Measurements from ENCODE around the gene HRG. TPM values are rescaled to one million over a fixed set of nuclear protein-coding genes. Genes with fewer than 3 reads are reported as not detected.

Gene HRG
- polyA plus RNA-seq, 1 donor from 2014 or later = not detected

- Histone ChIP-seq H3K9me2 (ENCODE audit: insufficient read depth, low read length) (no peaks in the 10 kb centered on the region), H3K9ac (ENCODE audit: low read length) (no peak overlapping the region)
These were observed 17.0 kb downstream of the HRG start for GRCh38 chr3:186682812-186683211.

GRCh38 chr3:186683979-186684378 lies 18.2 kb downstream of the HRG start:
- H3K36me3 ChIP-seq (ENCODE audit: insufficient read depth, low read length) = no peaks in the 10 kb centered on the region
- H3K9me3 ChIP-seq (ENCODE audit: low read length) = no peaks in the 10 kb centered on the region
- H2AFZ ChIP-seq (ENCODE audit: low read depth, low read length) = no peak overlapping the region
- no peak overlapping the region for H3K9ac ChIP-seq (ENCODE audit: low read length)
- H3K9me2 ChIP-seq (ENCODE audit: insufficient read depth, low read length) = no peaks in the 10 kb centered on the region
- no peaks in the 10 kb centered on the region for H3K27me3 ChIP-seq (ENCODE audit: insufficient read depth, low read depth, low read length)
- no peaks in the 10 kb centered on the region for H3F3A ChIP-seq (ENCODE audit: insufficient read depth, low read length, poor library complexity, severe bottlenecking)
- H4K20me1 ChIP-seq (ENCODE audit: insufficient read depth) = no peaks in the 10 kb centered on the region
- H3K4me2 ChIP-seq (ENCODE audit: low read length) = no peak overlapping the region
- no peak overlapping the region for H3K27ac ChIP-seq (ENCODE audit: low read length)
- no peaks in the 10 kb centered on the region for H3K79me2 ChIP-seq (replicated peaks; ENCODE audit: insufficient read depth, low read length)
- H3K4me3 ChIP-seq (ENCODE audit: low read length) = no peak overlapping the region
- TF ChIP-seq POLR2AphosphoS5 (IDR thresholded peaks at IDR 0.05) = no peak
- no peak for TF ChIP-seq SMC3 (conservative IDR thresholded peaks at IDR 0.05; ENCODE audit: poor library complexity)
- no peak for TF ChIP-seq RAD21 (conservative IDR thresholded peaks at IDR 0.05)
- no peak for TF ChIP-seq MXI1 (conservative IDR thresholded peaks at IDR 0.05; ENCODE audit: poor library complexity, severe bottlenecking)
- no peak for TF ChIP-seq CTCF (IDR thresholded peaks at IDR 0.05; ENCODE audit: poor library complexity, severe bottlenecking)
- no peak for TF ChIP-seq REST (IDR thresholded peaks at IDR 0.05; ENCODE audit: borderline replicate concordance)

More at GRCh38 chr3:186682812-186683211, 17.0 kb downstream of the HRG start:
- TF ChIP-seq EZH2 (IDR thresholded peaks at IDR 0.05; ENCODE audit: borderline replicate concordance, insufficient read depth, low read length, poor library complexity, severe bottlenecking) (no peak), RAD21 (conservative IDR thresholded peaks at IDR 0.05) (no peak), POLR2AphosphoS5 (IDR thresholded peaks at IDR 0.05) (no peak), EP300 (conservative IDR thresholded peaks at IDR 0.05; ENCODE audit: poor library complexity, severe bottlenecking) (no peak), TAF1 (IDR thresholded peaks at IDR 0.05; ENCODE audit: low read depth) (no peak), REST (IDR thresholded peaks at IDR 0.05; ENCODE audit: borderline replicate concordance) (no peak), MXI1 (conservative IDR thresholded peaks at IDR 0.05; ENCODE audit: poor library complexity, severe bottlenecking) (no peak), SMC3 (conservative IDR thresholded peaks at IDR 0.05; ENCODE audit: poor library complexity) (no peak), CTCF (IDR thresholded peaks at IDR 0.05; ENCODE audit: poor library complexity, severe bottlenecking) (no peak)
- H3K4me2 ChIP-seq (ENCODE audit: low read length) = no peak overlapping the region
- no peaks in the 10 kb centered on the region for H4K20me1 ChIP-seq (ENCODE audit: insufficient read depth)
- no peak overlapping the region for H2AFZ ChIP-seq (ENCODE audit: low read depth, low read length)
- no peaks in the 10 kb centered on the region for H3K79me2 ChIP-seq (replicated peaks; ENCODE audit: insufficient read depth, low read length)
- H3K4me3 ChIP-seq (ENCODE audit: low read length) = no peak overlapping the region
- no peaks in the 10 kb centered on the region for H3K27me3 ChIP-seq (ENCODE audit: insufficient read depth, low read depth, low read length)
- H3K36me3 ChIP-seq (ENCODE audit: insufficient read depth, low read length) = no peaks in the 10 kb centered on the region
- H3K9me3 ChIP-seq (ENCODE audit: low read length) = no peaks in the 10 kb centered on the region
- H3K27ac ChIP-seq (ENCODE audit: low read length) = no peak overlapping the region
- no peaks in the 10 kb centered on the region for H3F3A ChIP-seq (ENCODE audit: insufficient read depth, low read length, poor library complexity, severe bottlenecking)
